Left kidney (tissue), 2 donors: Measurements from ENCODE around the gene ABCC6. TPM values are rescaled to one million over a fixed set of nuclear protein-coding genes. Genes with fewer than 3 reads are reported as not detected.

Experiments used
- DNase-seq: peaks from one replicate; pipeline ENCODE4 v3.0.0-alpha.2; 2013
- polyA plus RNA-seq: library from polyadenylated mRNA; unstranded; fragments of 120-200 nt; gene quantifications from one replicate; pipeline ENCODE4 v1.2.1, GENCODE V29; 2013; ENCODE audit not compliant: insufficient read length

The ABCC6 gene
- polyA plus RNA-seq, 1 donor, result 23.5 TPM

GRCh38 chr16:16143038-16143763, 80.1 kb downstream of the ABCC6 start:
- DNase-seq, result no peak

- no peak for DNase-seq
Measured at GRCh38 chr16:16141784-16142396, 81.4 kb downstream of the ABCC6 start.

GRCh38 chr16:16141141-16141540, 82.2 kb downstream of the ABCC6 start:
- DNase-seq, result no peak

GRCh38 chr16:16140537-16140936, 82.8 kb downstream of the ABCC6 start:
- DNase-seq, result no peak

- DNase-seq, result no peak
Measured at GRCh38 chr16:16139806-16140205, 83.5 kb downstream of the ABCC6 start.

GRCh38 chr16:16139061-16139460, 84.2 kb downstream of the ABCC6 start:
- no peak for DNase-seq

GRCh38 chr16:16138034-16138635, 85.2 kb downstream of the ABCC6 start:
- DNase-seq, result no peak

- no peak for DNase-seq
Measured at GRCh38 chr16:16137110-16137509, 86.2 kb downstream of the ABCC6 start.

GRCh38 chr16:16136588-16136987, 86.7 kb downstream of the ABCC6 start:
- DNase-seq, result no peak

- DNase-seq, result no peak
Measured at GRCh38 chr16:16133943-16134604, 89.2 kb downstream of the ABCC6 start.

GRCh38 chr16:16131659-16132058, 91.6 kb downstream of the ABCC6 start:
- DNase-seq, result no peak

- DNase-seq, result no peak
Measured at GRCh38 chr16:16131204-16131603, 92.1 kb downstream of the ABCC6 start.

- peak; percentile 62 for DNase-seq
Measured at GRCh38 chr16:16127469-16128116, 95.7 kb downstream of the ABCC6 start.

- no peak for DNase-seq
Measured at GRCh38 chr16:16126896-16127295, 96.4 kb downstream of the ABCC6 start.

- no peak for DNase-seq
Measured at GRCh38 chr16:16124974-16125373, 98.3 kb downstream of the ABCC6 start.

GRCh38 chr16:16124438-16124837, 98.9 kb downstream of the ABCC6 start:
- no peak for DNase-seq

GRCh38 chr16:16122264-16122663, 101.0 kb downstream of the ABCC6 start:
- DNase-seq, result no peak

GRCh38 chr16:16121185-16121727, 102.0 kb downstream of the ABCC6 start:
- no peak for DNase-seq

- peak; percentile 13 for DNase-seq
Measured at GRCh38 chr16:16120382-16121184, 102.7 kb downstream of the ABCC6 start.

- DNase-seq, result no peak
Measured at GRCh38 chr16:16120044-16120381, 103.3 kb downstream of the ABCC6 start.

GRCh38 chr16:16118337-16118736, 105.0 kb downstream of the ABCC6 start:
- no peak for DNase-seq
